ENCODE measurements around the gene ST8SIA5. TPM values are rescaled to one million over a fixed set of nuclear protein-coding genes. Genes with fewer than 3 reads are reported as not detected.
A peak's percentile ranks its signal among the peaks of the same experiment; 100 is the strongest.

The ST8SIA5 gene
- polyA plus RNA-seq, 1 donor from 2014 or later: not detected

- no peak overlapping the region for H3K27ac Mint-ChIP-seq
- H3K36me3 Mint-ChIP-seq: peaks cover 9% of the 10 kb centered on the region
- peaks cover 5% of the 10 kb centered on the region for H3K27me3 Mint-ChIP-seq
- H3K9me3 Mint-ChIP-seq: peaks cover 6 to 15% (median 9%) of the 10 kb centered on the region in 3 donors
- H3K4me1 Mint-ChIP-seq: no peaks in the 10 kb centered on the region
- peak overlapping the region in 1 of 4 donors; percentile 31 for H3K4me3 Mint-ChIP-seq
These were observed 28.5 kb downstream of the ST8SIA5 start for GRCh38 chr18:46728219-46728930.

- Mint-ChIP-seq H3K4me3 (no peak overlapping the region), H3K36me3 (peaks cover 9% of the 10 kb centered on the region)
These were observed 29.7 kb downstream of the ST8SIA5 start for GRCh38 chr18:46727177-46727576.

GRCh38 chr18:46725310-46725709, 31.5 kb downstream of the ST8SIA5 start:
- H3K9me3 Mint-ChIP-seq: peaks cover under 1 to 10% (median 6%) of the 10 kb centered on the region in 3 donors
- no peak overlapping the region for H3K27ac Mint-ChIP-seq
- H3K27me3 Mint-ChIP-seq: peaks cover 5% of the 10 kb centered on the region
- peaks cover 0 to 2% (median 0%) of the 10 kb centered on the region in 3 donors for H3K4me1 Mint-ChIP-seq
- no peak overlapping the region for H3K4me3 Mint-ChIP-seq
- H3K36me3 Mint-ChIP-seq: peaks cover 5% of the 10 kb centered on the region

More at GRCh38 chr18:46727177-46727576, 29.7 kb downstream of the ST8SIA5 start:
- Mint-ChIP-seq H3K4me1 (no peaks in the 10 kb centered on the region), H3K27ac (peak overlapping the region in 1 of 3 donors; percentile 39), H3K27me3 (peaks cover 5% of the 10 kb centered on the region), H3K9me3 (peaks cover 6 to 15% (median 9%) of the 10 kb centered on the region in 3 donors)

GRCh38 chr18:46723856-46724415, 32.9 kb downstream of the ST8SIA5 start:
- peaks cover 0 to 2% (median 0%) of the 10 kb centered on the region in 3 donors for H3K4me1 Mint-ChIP-seq
- peaks cover 2% of the 10 kb centered on the region for H3K36me3 Mint-ChIP-seq
- peaks cover 0 to 2% (median 2%) of the 10 kb centered on the region in 3 donors for H3K9me3 Mint-ChIP-seq
- H3K27ac Mint-ChIP-seq: no peak overlapping the region
- H3K4me3 Mint-ChIP-seq: no peak overlapping the region
- peaks cover 5% of the 10 kb centered on the region for H3K27me3 Mint-ChIP-seq

- H3K9me3 Mint-ChIP-seq: peaks cover 0 to 2% (median 0%) of the 10 kb centered on the region in 3 donors
- H3K4me3 Mint-ChIP-seq: no peak overlapping the region
- H3K27me3 Mint-ChIP-seq: peaks cover 13% of the 10 kb centered on the region
- peaks cover under 1% of the 10 kb centered on the region for H3K36me3 Mint-ChIP-seq
- peaks cover 0 to 2% (median 0%) of the 10 kb centered on the region in 3 donors for H3K4me1 Mint-ChIP-seq
- no peak overlapping the region for H3K27ac Mint-ChIP-seq
These were observed 34.8 kb downstream of the ST8SIA5 start for GRCh38 chr18:46722051-46722450.

- peaks cover 13% of the 10 kb centered on the region for H3K27me3 Mint-ChIP-seq
- peaks cover 0 to 2% (median 0%) of the 10 kb centered on the region in 3 donors for H3K9me3 Mint-ChIP-seq
- no peak overlapping the region for H3K4me3 Mint-ChIP-seq
- H3K27ac Mint-ChIP-seq: no peak overlapping the region
- H3K36me3 Mint-ChIP-seq: no peaks in the 10 kb centered on the region
- H3K4me1 Mint-ChIP-seq: peaks cover 0 to 2% (median 0%) of the 10 kb centered on the region in 3 donors
These were observed 35.5 kb downstream of the ST8SIA5 start for GRCh38 chr18:46721331-46721730.

- Mint-ChIP-seq H3K4me1 (peaks cover 0 to 2% (median 0%) of the 10 kb centered on the region in 3 donors), H3K27ac (no peak overlapping the region), H3K36me3 (no peaks in the 10 kb centered on the region), H3K9me3 (peaks cover 0 to 2% (median 0%) of the 10 kb centered on the region in 3 donors), H3K27me3 (peaks cover 12% of the 10 kb centered on the region), H3K4me3 (no peak overlapping the region)
These were observed 36.3 kb downstream of the ST8SIA5 start for GRCh38 chr18:46720521-46720920.

- Mint-ChIP-seq H3K4me1 (peaks cover 0 to 2% (median 0%) of the 10 kb centered on the region in 3 donors), H3K36me3 (no peaks in the 10 kb centered on the region), H3K4me3 (no peak overlapping the region), H3K27me3 (peaks cover 12% of the 10 kb centered on the region), H3K27ac (no peak overlapping the region), H3K9me3 (peaks cover 0 to 2% (median 0%) of the 10 kb centered on the region in 3 donors)
These were observed 36.8 kb downstream of the ST8SIA5 start for GRCh38 chr18:46720092-46720491.

GRCh38 chr18:46719388-46719787, 37.5 kb downstream of the ST8SIA5 start:
- Mint-ChIP-seq H3K4me3 (no peak overlapping the region), H3K36me3 (no peaks in the 10 kb centered on the region), H3K27me3 (peaks cover 12% of the 10 kb centered on the region), H3K9me3 (peaks cover 0 to 2% (median 0%) of the 10 kb centered on the region in 3 donors), H3K4me1 (peaks cover 0 to 2% (median 0%) of the 10 kb centered on the region in 3 donors), H3K27ac (no peak overlapping the region)

GRCh38 chr18:46718501-46719341, 38.1 kb downstream of the ST8SIA5 start:
- Mint-ChIP-seq H3K9me3 (peaks cover 0 to 2% (median 0%) of the 10 kb centered on the region in 3 donors), H3K4me3 (no peak overlapping the region), H3K27ac (no peak overlapping the region), H3K4me1 (peaks cover 0 to 2% (median 0%) of the 10 kb centered on the region in 3 donors), H3K36me3 (no peaks in the 10 kb centered on the region), H3K27me3 (peaks cover 12% of the 10 kb centered on the region)

GRCh38 chr18:46716827-46717226, 40.0 kb downstream of the ST8SIA5 start:
- Mint-ChIP-seq H3K36me3 (no peaks in the 10 kb centered on the region), H3K27me3 (peaks cover 12% of the 10 kb centered on the region), H3K27ac (no peak overlapping the region), H3K4me1 (peaks cover 0 to 2% (median 0%) of the 10 kb centered on the region in 3 donors), H3K9me3 (peaks cover 0 to 2% (median 0%) of the 10 kb centered on the region in 3 donors), H3K4me3 (no peak overlapping the region)

- no peak overlapping the region for H3K4me3 Mint-ChIP-seq
- H3K36me3 Mint-ChIP-seq: no peaks in the 10 kb centered on the region
- no peak overlapping the region for H3K27ac Mint-ChIP-seq
- H3K27me3 Mint-ChIP-seq: peaks cover 12% of the 10 kb centered on the region
- H3K4me1 Mint-ChIP-seq: peaks cover 0 to 2% (median 0%) of the 10 kb centered on the region in 3 donors
- peaks cover 0 to 2% (median 0%) of the 10 kb centered on the region in 3 donors for H3K9me3 Mint-ChIP-seq
These were observed 40.5 kb downstream of the ST8SIA5 start for GRCh38 chr18:46716336-46716735.

- H3K4me1 Mint-ChIP-seq: peaks cover 0 to 2% (median 0%) of the 10 kb centered on the region in 3 donors
- H3K27me3 Mint-ChIP-seq: peaks cover 12% of the 10 kb centered on the region
- no peak overlapping the region for H3K27ac Mint-ChIP-seq
- H3K36me3 Mint-ChIP-seq: no peaks in the 10 kb centered on the region
- peaks cover 0 to 2% (median 0%) of the 10 kb centered on the region in 3 donors for H3K9me3 Mint-ChIP-seq
- H3K4me3 Mint-ChIP-seq: peak overlapping the region in 1 of 4 donors; percentile 27
These were observed 41.8 kb downstream of the ST8SIA5 start for GRCh38 chr18:46715062-46715461.

GRCh38 chr18:46712406-46712805, 44.4 kb downstream of the ST8SIA5 start:
- Mint-ChIP-seq H3K4me1 (peaks cover 0 to 2% (median 0%) of the 10 kb centered on the region in 3 donors), H3K27ac (no peak overlapping the region), H3K9me3 (no peaks in the 10 kb centered on the region), H3K27me3 (peaks cover 6% of the 10 kb centered on the region), H3K36me3 (no peaks in the 10 kb centered on the region), H3K4me3 (no peak overlapping the region)

- H3K9me3 Mint-ChIP-seq: no peaks in the 10 kb centered on the region
- no peak overlapping the region for H3K27ac Mint-ChIP-seq
- H3K36me3 Mint-ChIP-seq: no peaks in the 10 kb centered on the region
- peaks cover 3% of the 10 kb centered on the region for H3K27me3 Mint-ChIP-seq
- H3K4me1 Mint-ChIP-seq: peaks cover 0 to 2% (median 0%) of the 10 kb centered on the region in 3 donors
- no peak overlapping the region for H3K4me3 Mint-ChIP-seq
These were observed 45.4 kb downstream of the ST8SIA5 start for GRCh38 chr18:46711444-46711863.
